ENCODE measurements around the gene PROX1. TPM values are rescaled to one million over a fixed set of nuclear protein-coding genes. Genes with fewer than 3 reads are reported as not detected.
"Not testable (repeated sequence)": the region's sequence is repeated elsewhere in the genome, so short reads cannot be mapped to it uniquely, and the experiment has no call there.

The PROX1 gene
- total RNA-seq, 1 donor from 2014 or later, result 5.0 TPM

DNA sequence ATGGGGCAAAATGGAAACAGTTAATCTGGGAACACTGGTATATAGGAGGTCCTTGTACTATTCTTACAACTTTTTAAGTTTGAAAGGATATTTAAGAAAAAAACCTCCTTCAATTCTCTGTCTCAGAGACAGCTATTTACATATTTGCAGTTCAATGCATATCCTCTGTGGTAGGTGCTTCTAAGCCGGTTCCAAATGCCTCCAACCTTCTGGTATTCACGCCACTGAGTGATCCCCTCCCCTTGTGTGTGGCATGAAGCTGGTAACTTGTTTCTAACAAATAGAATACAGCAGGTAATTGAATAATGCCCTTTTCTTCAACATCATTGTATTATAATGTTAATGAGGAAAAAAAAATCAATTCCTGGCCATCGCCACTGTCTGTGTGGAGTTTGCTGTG lies 91.2 kb downstream of the PROX1 start:
- Histone ChIP-seq H3K4me3 (no peak overlapping the region), H2AFZ (replicated peaks) (no peak overlapping the region), H3K9ac (no peak overlapping the region), H3F3A (ENCODE audit: low read depth) (no peaks in the 10 kb centered on the region), H3K79me2 (ENCODE audit: low read depth) (no peaks in the 10 kb centered on the region), H3K9me3 (ENCODE audit: low read depth) (no peaks in the 10 kb centered on the region), H3K27ac (no peak overlapping the region), H4K20me1 (ENCODE audit: low read depth) (no peaks in the 10 kb centered on the region), H3K27me3 (no peaks in the 10 kb centered on the region), H3K4me1 (peaks cover 13% of the 10 kb centered on the region), H3K4me2 (no peak overlapping the region), H3K36me3 (no peaks in the 10 kb centered on the region)
- DNase-seq (ENCODE audit: low spot score), result no peak
- TF ChIP-seq, protein P1, sequence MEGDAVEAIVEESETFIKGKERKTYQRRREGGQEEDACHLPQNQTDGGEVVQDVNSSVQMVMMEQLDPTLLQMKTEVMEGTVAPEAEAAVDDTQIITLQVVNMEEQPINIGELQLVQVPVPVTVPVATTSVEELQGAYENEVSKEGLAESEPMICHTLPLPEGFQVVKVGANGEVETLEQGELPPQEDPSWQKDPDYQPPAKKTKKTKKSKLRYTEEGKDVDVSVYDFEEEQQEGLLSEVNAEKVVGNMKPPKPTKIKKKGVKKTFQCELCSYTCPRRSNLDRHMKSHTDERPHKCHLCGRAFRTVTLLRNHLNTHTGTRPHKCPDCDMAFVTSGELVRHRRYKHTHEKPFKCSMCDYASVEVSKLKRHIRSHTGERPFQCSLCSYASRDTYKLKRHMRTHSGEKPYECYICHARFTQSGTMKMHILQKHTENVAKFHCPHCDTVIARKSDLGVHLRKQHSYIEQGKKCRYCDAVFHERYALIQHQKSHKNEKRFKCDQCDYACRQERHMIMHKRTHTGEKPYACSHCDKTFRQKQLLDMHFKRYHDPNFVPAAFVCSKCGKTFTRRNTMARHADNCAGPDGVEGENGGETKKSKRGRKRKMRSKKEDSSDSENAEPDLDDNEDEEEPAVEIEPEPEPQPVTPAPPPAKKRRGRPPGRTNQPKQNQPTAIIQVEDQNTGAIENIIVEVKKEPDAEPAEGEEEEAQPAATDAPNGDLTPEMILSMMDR (IDR thresholded peaks at IDR 0.05), result no peak
- TF ChIP-seq EZH2phosphoT487 (IDR thresholded peaks at IDR 0.05) (no peak), EZH2 (IDR thresholded peaks at IDR 0.05) (no peak)
- Mint-ChIP-seq H3K27ac (no peak overlapping the region), H3K4me3 (no peak overlapping the region), H3K36me3 (no peaks in the 10 kb centered on the region), H3K4me1 (peaks cover 7% of the 10 kb centered on the region), H3K27me3 (ENCODE audit: insufficient read depth, low read depth) (peaks cover under 1% of the 10 kb centered on the region), H3K9me3 (no peaks in the 10 kb centered on the region)

- H3K9ac ChIP-seq, result no peak overlapping the region
- no peaks in the 10 kb centered on the region for H3F3A ChIP-seq (ENCODE audit: low read depth)
- no peak overlapping the region for H3K4me3 ChIP-seq
- Mint-ChIP-seq H3K9me3 (peaks cover 3% of the 10 kb centered on the region), H3K4me1 (no peaks in the 10 kb centered on the region), H3K27ac (no peak overlapping the region), H3K4me3 (no peak overlapping the region), H3K27me3 (ENCODE audit: insufficient read depth, low read depth) (peaks cover 3% of the 10 kb centered on the region), H3K36me3 (no peaks in the 10 kb centered on the region)
- TF ChIP-seq, protein P1 (IDR thresholded peaks at IDR 0.05), result no peak
- TF ChIP-seq EZH2phosphoT487 (IDR thresholded peaks at IDR 0.05), result no peak
- no peak for TF ChIP-seq EZH2 (IDR thresholded peaks at IDR 0.05)
- no peaks in the 10 kb centered on the region for H3K27me3 ChIP-seq
- H3K4me2 ChIP-seq, result no peak overlapping the region
- H3K9me3 ChIP-seq (ENCODE audit: low read depth), result no peaks in the 10 kb centered on the region
- H3K36me3 ChIP-seq, result no peaks in the 10 kb centered on the region
- H2AFZ ChIP-seq (replicated peaks), result no peak overlapping the region
- H3K4me1 ChIP-seq, result no peaks in the 10 kb centered on the region
- DNase-seq (ENCODE audit: low spot score), result no peak
- no peak overlapping the region for H3K27ac ChIP-seq
- H3K79me2 ChIP-seq (ENCODE audit: low read depth), result no peaks in the 10 kb centered on the region
- no peaks in the 10 kb centered on the region for H4K20me1 ChIP-seq (ENCODE audit: low read depth)
These were observed 97.6 kb downstream of the PROX1 start for GRCh38 chr1:214085325-214085724.

DNA sequence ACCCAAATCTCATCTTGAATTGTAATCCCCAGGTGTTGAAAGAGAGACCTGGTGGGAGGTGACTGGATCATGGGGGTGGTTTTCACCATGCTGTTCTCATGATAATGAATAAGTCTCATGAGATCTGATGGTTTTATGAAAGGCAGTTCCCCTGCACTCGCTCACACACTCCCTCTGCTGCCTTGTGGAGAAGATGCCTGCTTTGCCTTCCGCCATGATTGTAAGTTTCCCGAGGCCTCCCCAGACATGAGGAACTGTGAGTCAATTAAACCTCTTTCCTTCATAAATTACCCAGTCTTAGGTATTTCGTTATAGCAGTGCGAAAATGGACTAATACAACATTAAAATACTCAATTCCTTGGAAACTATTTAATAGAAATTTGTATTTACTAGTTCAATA lies 99.2 kb downstream of the PROX1 start:
- H3K4me1 Mint-ChIP-seq, result no peaks in the 10 kb centered on the region
- no peaks in the 10 kb centered on the region for H3K36me3 Mint-ChIP-seq
- TF ChIP-seq, protein P1 (IDR thresholded peaks at IDR 0.05), result peak; percentile 21
- TF ChIP-seq EZH2phosphoT487 (IDR thresholded peaks at IDR 0.05), result no peak
- no peak overlapping the region for H3K27ac ChIP-seq
- H3K9me3 Mint-ChIP-seq, result peaks cover 3% of the 10 kb centered on the region
- H3K27ac Mint-ChIP-seq, result no peak overlapping the region
- no peak for DNase-seq (ENCODE audit: low spot score)
- no peak overlapping the region for H3K4me2 ChIP-seq
- H2AFZ ChIP-seq (replicated peaks), result no peak overlapping the region
- no peaks in the 10 kb centered on the region for H3K36me3 ChIP-seq
- H3K9me3 ChIP-seq (ENCODE audit: low read depth), result no peaks in the 10 kb centered on the region
- no peaks in the 10 kb centered on the region for H3K79me2 ChIP-seq (ENCODE audit: low read depth)
- H3K4me3 Mint-ChIP-seq, result peak overlapping the region; percentile 29
- H3K4me3 ChIP-seq, result no peak overlapping the region
- H3K9ac ChIP-seq, result no peak overlapping the region
- H4K20me1 ChIP-seq (ENCODE audit: low read depth), result no peaks in the 10 kb centered on the region
- H3F3A ChIP-seq (ENCODE audit: low read depth), result no peaks in the 10 kb centered on the region
- no peaks in the 10 kb centered on the region for H3K27me3 ChIP-seq
- H3K4me1 ChIP-seq, result no peaks in the 10 kb centered on the region
- H3K27me3 Mint-ChIP-seq (ENCODE audit: insufficient read depth, low read depth), result peaks cover 3% of the 10 kb centered on the region

DNA sequence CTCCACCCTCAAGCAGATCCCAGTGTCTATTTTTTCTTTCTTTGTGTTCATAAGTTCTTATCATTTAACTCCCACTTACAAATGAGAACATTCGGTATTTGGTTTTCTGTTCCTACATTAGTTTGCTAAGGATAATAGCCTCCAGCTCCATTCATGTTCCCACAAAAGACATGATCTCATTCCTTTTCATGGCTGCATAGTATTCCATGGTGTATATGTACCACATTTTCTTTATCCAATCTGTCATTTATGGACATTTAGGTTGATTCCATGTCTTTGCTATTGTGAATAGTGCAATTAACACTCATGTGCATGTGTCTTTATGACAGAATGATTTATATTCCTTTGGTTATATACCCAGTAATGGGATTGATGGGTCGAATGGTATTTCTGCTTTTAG lies 101.2 kb downstream of the PROX1 start:
- not testable (repeated sequence) for H3K4me1 ChIP-seq; H4K20me1 ChIP-seq (ENCODE audit: low read depth); H3K27me3 Mint-ChIP-seq (ENCODE audit: insufficient read depth, low read depth); H3K79me2 ChIP-seq (ENCODE audit: low read depth); H3K36me3 Mint-ChIP-seq; H3K4me2 ChIP-seq; H3F3A ChIP-seq (ENCODE audit: low read depth); H3K27ac ChIP-seq; H3K4me3 Mint-ChIP-seq; H2AFZ ChIP-seq (replicated peaks); H3K4me1 Mint-ChIP-seq; H3K9ac ChIP-seq; H3K9me3 ChIP-seq (ENCODE audit: low read depth); H3K27me3 ChIP-seq; H3K27ac Mint-ChIP-seq; H3K36me3 ChIP-seq; H3K4me3 ChIP-seq; H3K9me3 Mint-ChIP-seq; DNase-seq (ENCODE audit: low spot score)

All from neural progenitor cell (in vitro differentiated cells).